ENCODE results near the gene JOSD1.

JOSD1 gene

DNA sequence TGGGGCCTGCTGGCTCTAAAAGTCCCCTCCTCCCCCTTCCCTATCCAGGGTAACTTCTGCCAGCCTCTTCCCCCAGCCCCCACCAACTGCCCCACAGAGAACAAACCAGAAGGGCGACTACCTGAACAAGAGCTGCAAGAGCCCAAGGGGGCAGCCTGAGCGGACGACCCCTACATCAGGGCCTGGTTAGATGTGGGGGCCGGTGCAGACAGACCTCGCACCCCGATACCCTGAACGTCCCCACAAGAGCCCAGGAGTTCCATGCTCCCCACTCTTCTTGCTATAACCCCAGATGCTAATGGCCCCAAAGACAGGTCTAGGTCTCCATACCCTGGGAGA, 34.4 kb upstream of the JOSD1 start:
- Histone ChIP-seq H3K4me3 (ENCODE audit: low read depth, low read length) (no peak overlapping the region), H3K36me3 (peaks cover 79% of the 10 kb centered on the region), H3K27me3 (no peaks in the 10 kb centered on the region), H3K4me1 (peaks cover 5% of the 10 kb centered on the region; the same call in 1 of the 2 replicates), H3K9me3 (no peaks in the 10 kb centered on the region)
- DNase-seq: no peak
- TF ChIP-seq, protein P1, sequence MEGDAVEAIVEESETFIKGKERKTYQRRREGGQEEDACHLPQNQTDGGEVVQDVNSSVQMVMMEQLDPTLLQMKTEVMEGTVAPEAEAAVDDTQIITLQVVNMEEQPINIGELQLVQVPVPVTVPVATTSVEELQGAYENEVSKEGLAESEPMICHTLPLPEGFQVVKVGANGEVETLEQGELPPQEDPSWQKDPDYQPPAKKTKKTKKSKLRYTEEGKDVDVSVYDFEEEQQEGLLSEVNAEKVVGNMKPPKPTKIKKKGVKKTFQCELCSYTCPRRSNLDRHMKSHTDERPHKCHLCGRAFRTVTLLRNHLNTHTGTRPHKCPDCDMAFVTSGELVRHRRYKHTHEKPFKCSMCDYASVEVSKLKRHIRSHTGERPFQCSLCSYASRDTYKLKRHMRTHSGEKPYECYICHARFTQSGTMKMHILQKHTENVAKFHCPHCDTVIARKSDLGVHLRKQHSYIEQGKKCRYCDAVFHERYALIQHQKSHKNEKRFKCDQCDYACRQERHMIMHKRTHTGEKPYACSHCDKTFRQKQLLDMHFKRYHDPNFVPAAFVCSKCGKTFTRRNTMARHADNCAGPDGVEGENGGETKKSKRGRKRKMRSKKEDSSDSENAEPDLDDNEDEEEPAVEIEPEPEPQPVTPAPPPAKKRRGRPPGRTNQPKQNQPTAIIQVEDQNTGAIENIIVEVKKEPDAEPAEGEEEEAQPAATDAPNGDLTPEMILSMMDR (IDR thresholded peaks at IDR 0.05; ENCODE audit: low read depth, low read length): no peak

- H3K36me3 ChIP-seq: peaks cover 79% of the 10 kb centered on the region
- no peak overlapping the region for H3K4me3 ChIP-seq (ENCODE audit: low read depth, low read length)
- TF ChIP-seq, protein P1 (IDR thresholded peaks at IDR 0.05; ENCODE audit: low read depth, low read length): no peak
- no peaks in the 10 kb centered on the region for H3K27me3 ChIP-seq
- no peaks in the 10 kb centered on the region for H3K9me3 ChIP-seq
- DNase-seq: no peak
- H3K4me1 ChIP-seq: peaks cover 5% of the 10 kb centered on the region; the same call in 1 of the 2 replicates
Measured at GRCh38 chr22:38734421-38735100, 33.8 kb upstream of the JOSD1 start.

- Histone ChIP-seq H3K4me1 (peaks cover 5% of the 10 kb centered on the region; the same call in 1 of the 2 replicates), H3K36me3 (peaks cover 79% of the 10 kb centered on the region), H3K27me3 (no peaks in the 10 kb centered on the region), H3K9me3 (no peaks in the 10 kb centered on the region), H3K4me3 (ENCODE audit: low read depth, low read length) (no peak overlapping the region)
- no peak for DNase-seq
- TF ChIP-seq, protein P1 (IDR thresholded peaks at IDR 0.05; ENCODE audit: low read depth, low read length): no peak
Measured at GRCh38 chr22:38733724-38734381, 33.1 kb upstream of the JOSD1 start.

DNA sequence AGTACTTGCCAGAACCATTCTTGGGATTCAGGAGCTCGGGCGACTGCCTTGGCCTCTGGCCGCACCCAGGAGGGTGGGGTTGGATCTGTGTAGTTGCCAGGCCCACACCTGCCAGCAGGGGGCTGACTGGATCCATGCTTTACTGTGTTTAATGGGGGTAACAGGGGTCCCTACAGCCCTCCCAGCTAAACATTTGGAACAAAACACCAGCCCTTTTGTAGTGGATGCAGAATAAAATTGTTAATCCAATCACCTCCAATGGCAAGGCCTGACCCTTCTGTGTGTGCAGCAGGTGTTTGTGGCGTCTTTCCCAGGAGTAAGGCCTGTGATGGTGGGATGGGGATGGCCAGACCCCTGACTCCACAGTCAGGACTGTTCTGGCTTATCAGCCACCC, 32.6 kb upstream of the JOSD1 start:
- H3K4me1 ChIP-seq: peaks cover 5% of the 10 kb centered on the region; the same call in 1 of the 2 replicates
- DNase-seq: peak; percentile 76
- no peaks in the 10 kb centered on the region for H3K9me3 ChIP-seq
- H3K27me3 ChIP-seq: no peaks in the 10 kb centered on the region
- TF ChIP-seq, protein P1 (IDR thresholded peaks at IDR 0.05; ENCODE audit: low read depth, low read length): peak; percentile 91
- no peak overlapping the region for H3K4me3 ChIP-seq (ENCODE audit: low read depth, low read length)
- peaks cover 79% of the 10 kb centered on the region for H3K36me3 ChIP-seq

DNA sequence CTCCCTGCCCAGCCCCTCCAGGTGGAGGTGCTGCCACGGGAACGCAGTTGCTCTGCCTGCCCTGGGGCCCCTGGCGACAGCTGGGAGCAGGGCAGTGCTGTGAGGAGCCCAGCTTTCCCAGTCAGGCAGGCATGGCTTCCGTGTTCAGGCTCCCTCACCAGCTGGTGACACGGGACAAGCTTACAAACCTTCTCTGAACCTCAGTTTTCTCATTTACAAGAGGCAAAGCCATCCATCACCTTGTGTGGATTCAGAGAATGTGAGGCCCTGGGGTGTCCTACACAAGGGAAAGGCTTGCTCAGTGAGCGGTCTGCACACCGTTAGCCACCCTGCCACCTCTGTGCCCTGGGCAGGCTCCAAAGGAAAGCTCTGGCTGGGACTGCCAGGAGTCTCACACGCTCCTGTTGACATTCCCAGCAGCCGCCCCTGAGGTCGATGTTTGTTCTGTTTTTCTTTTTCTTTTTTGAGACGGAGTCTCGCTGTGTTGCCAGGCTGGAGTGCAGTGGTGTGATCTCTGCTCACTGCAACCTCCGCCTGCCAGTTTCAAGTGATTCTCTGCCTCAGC, 31.6 kb upstream of the JOSD1 start:
- Histone ChIP-seq H3K36me3 (peaks cover 79% of the 10 kb centered on the region), H3K4me3 (ENCODE audit: low read depth, low read length) (no peak overlapping the region), H3K4me1 (peaks cover 5% of the 10 kb centered on the region; the same call in 1 of the 2 replicates), H3K9me3 (no peaks in the 10 kb centered on the region), H3K27me3 (no peaks in the 10 kb centered on the region)
- DNase-seq: no peak
- TF ChIP-seq, protein P1 (IDR thresholded peaks at IDR 0.05; ENCODE audit: low read depth, low read length): no peak

- no peak overlapping the region for H3K4me3 ChIP-seq (ENCODE audit: low read depth, low read length)
- TF ChIP-seq, protein P1 (IDR thresholded peaks at IDR 0.05; ENCODE audit: low read depth, low read length): no peak
- H3K9me3 ChIP-seq: no peaks in the 10 kb centered on the region
- H3K36me3 ChIP-seq: peaks cover 79% of the 10 kb centered on the region
- DNase-seq: no peak
- no peaks in the 10 kb centered on the region for H3K27me3 ChIP-seq
- peaks cover 5% of the 10 kb centered on the region; the same call in 1 of the 2 replicates for H3K4me1 ChIP-seq
Measured at GRCh38 chr22:38731703-38732161, 31.0 kb upstream of the JOSD1 start.
